K562 (cell line): Measurements from ENCODE around the gene ATP5ME. TPM values are rescaled to one million over a fixed set of nuclear protein-coding genes. Genes with fewer than 3 reads are reported as not detected.

Experiments used
- ATAC-seq: fragments of 200-7000 bp; cut with Tn5 transposase; 3 replicates; pipeline ENCODE4 v1.9.1; 2020; ENCODE audit warnings: moderate library complexity
- BruUV-seq: library from RNA; stranded (reverse); fragments of 400-500 nt; replicated peaks from 2 replicates; lab custom pipeline; 2021; lab: Mats Ljungman, UMichigan
- CTCF ChIA-PET: fragments of 300-600 bp; formaldehyde crosslinking; extraction: SDS; loops from one replicate; lab custom pipeline; 2021; ENCODE audit warnings: low intra/inter-chr PET ratio; lab: Yijun Ruan, JAX
- POLR2A ChIA-PET: fragments of 300-600, 350-650 bp; sonication (Branson Sonifier 250); formaldehyde crosslinking; extraction: SDS; loops from one replicate; lab custom pipeline; 2021; ENCODE audit warnings: antibody characterized with exemption, inconsistent platforms; lab: Yijun Ruan, JAX
- DNase-seq, 4 experiments: peaks; one replicate each; pipeline versions ENCODE4 v3.0.0 to v3.0.0-alpha.2; 2011 to 2018; ENCODE audit warnings: low spot score in 3 of 4, mixed read lengths in 3 of 4; ENCODE audit errors: extremely low read depth in 1 of 4
- FAIRE-seq: peaks from 2 replicates; lab custom pipeline; 2011; peaks lifted over from hg19 to GRCh38; lab: Jason Lieb, UNC
- H2AFZ ChIP-seq: 2 replicates; pipeline ENCODE4 v1.6.0; 2011; ENCODE audit warnings: low read depth, low read length, control low read depth, inconsistent platforms
- H3K27ac ChIP-seq: fragments of 200-600 bp; 3 replicates; pipeline ENCODE4 v1.8.0; 2011; ENCODE audit warnings: low read depth, mild to moderate bottlenecking, control low read depth, inconsistent platforms, low read length, moderate library complexity, mixed read lengths; ENCODE audit errors: extremely low read depth
- H3K27me3 ChIP-seq, 2 experiments: fragments of 300-600 bp in 1 of 2; 2 replicates in 1 of 2; 3 replicates in 1 of 2; pipeline versions ENCODE4 v1.6.0 to v1.8.0; 2011; ENCODE audit warnings: inconsistent platforms in 2 of 2, low read length in 2 of 2, mild to moderate bottlenecking in 1 of 2, mixed read lengths in 1 of 2, moderate library complexity in 1 of 2; ENCODE audit not compliant: control insufficient read depth in 2 of 2, insufficient read depth in 2 of 2
- H3K36me3 ChIP-seq: fragments of 300-600 bp; 3 replicates; pipeline ENCODE4 v1.8.0; 2011; ENCODE audit warnings: mild to moderate bottlenecking, low read length, inconsistent platforms; ENCODE audit not compliant: control insufficient read depth, insufficient read depth
- H3K4me1 ChIP-seq, 2 experiments: fragments of 200-600 bp in 1 of 2; replicated peaks in 1 of 2; 2 replicates in 1 of 2; 3 replicates in 1 of 2; pipeline versions ENCODE4 v1.5.1 to v1.8.0; 2011; ENCODE audit warnings: inconsistent platforms in 2 of 2, low read length in 2 of 2, mild to moderate bottlenecking in 1 of 2, mixed read lengths in 1 of 2, moderate library complexity in 1 of 2; ENCODE audit not compliant: control insufficient read depth in 2 of 2, insufficient read depth in 2 of 2
- H3K4me2 ChIP-seq: 2 replicates; pipeline ENCODE4 v1.6.1; 2011; ENCODE audit warnings: low read length, control low read depth, inconsistent platforms, mixed read lengths; ENCODE audit not compliant: insufficient read depth
- H3K4me3 ChIP-seq: fragments of 200-600 bp; sonication (generic), shearing (Covaris generic); 2 replicates; pipeline ENCODE4 v1.5.1; 2016; ENCODE audit warnings: control low read depth, inconsistent platforms
- H3K79me2 ChIP-seq: fragments of 200-600 bp; 3 replicates; pipeline ENCODE4 v1.8.0; 2011; ENCODE audit warnings: low read length, inconsistent platforms; ENCODE audit not compliant: control insufficient read depth, insufficient read depth
- H3K9ac ChIP-seq, 2 experiments: 2 replicates each; pipeline versions ENCODE4 v1.6.0 to v1.6.1; 2011; ENCODE audit warnings: low read depth in 2 of 2, low read length in 2 of 2, control low read depth in 1 of 2, inconsistent platforms in 1 of 2, mild to moderate bottlenecking in 1 of 2, mixed read lengths in 1 of 2; ENCODE audit not compliant: insufficient read depth in 1 of 2
- H3K9me1 ChIP-seq: one replicate; pipeline ENCODE4 v1.6.0; 2011; ENCODE audit warnings: inconsistent platforms, mild to moderate bottlenecking, low read length, moderate library complexity; ENCODE audit not compliant: control insufficient read depth, insufficient read depth
- H3K9me3 ChIP-seq: replicated peaks from 2 replicates; pipeline ENCODE4 v1.5.1; 2011; ENCODE audit warnings: low read depth, low read length, inconsistent platforms; ENCODE audit not compliant: control insufficient read depth, insufficient read depth
- H4K20me1 ChIP-seq: replicated peaks from 2 replicates; pipeline ENCODE4 v1.6.1; 2011; ENCODE audit warnings: low read length, inconsistent platforms, mixed read lengths; ENCODE audit not compliant: control insufficient read depth, insufficient read depth
- ERF ChIP-seq: fragments of 450-650 bp; formaldehyde crosslinking; IDR thresholded peaks from 2 replicates; pipeline ENCODE4 v1.4.0; 2020; ENCODE audit warnings: mild to moderate bottlenecking, mixed read lengths
- ETV6 ChIP-seq, 3 experiments: fragments of 150-350 bp in 1 of 3; sonication (generic) in 1 of 3; formaldehyde crosslinking in 1 of 3; IDR thresholded peaks; 2 replicates each; pipeline versions ENCODE4 v1.6.1 to v1.8.0; 2014 to 2022; ENCODE audit warnings: borderline replicate concordance in 2 of 3, low read depth in 2 of 3, antibody characterized with exemption in 1 of 3, low read length in 1 of 3, mild to moderate bottlenecking in 1 of 3, missing genetic modification reagents in 1 of 3
- EWSR1 ChIP-seq: fragments of 450-650 bp; IDR thresholded peaks from 2 replicates; pipeline ENCODE4 v1.6.1; 2018; ENCODE audit warnings: borderline replicate concordance, mild to moderate bottlenecking, low read depth, moderate library complexity; ENCODE audit not compliant: partially characterized antibody
- POLR2G ChIP-seq: fragments of 200-400 bp; formaldehyde crosslinking; IDR thresholded peaks from 2 replicates; pipeline ENCODE4 v1.6.1; 2017; ENCODE audit warnings: low read depth, mild to moderate bottlenecking, antibody characterized with exemption, low read length, moderate library complexity
- RBFOX2 ChIP-seq: fragments of 200-400 bp; formaldehyde crosslinking; IDR thresholded peaks from 2 replicates; pipeline ENCODE4 v1.6.1; 2017; ENCODE audit warnings: low read depth, mild to moderate bottlenecking, low read length, moderate library complexity
- SPI1 ChIP-seq: IDR thresholded peaks from 2 replicates; pipeline ENCODE4 v1.6.1; 2011; ENCODE audit warnings: low read depth, low read length, control low read depth, borderline replicate concordance
- TEAD2 ChIP-seq: fragments of 450-650 bp; IDR thresholded peaks from 2 replicates; pipeline ENCODE4 v1.6.1; 2016; ENCODE audit warnings: missing genetic modification characterization, control low read depth, missing compliant biosample characterization
- ZNF655 ChIP-seq: fragments of 250-450 bp; sonication (Bioruptor Pico); IDR thresholded peaks from 2 replicates; pipeline ENCODE4 v1.5.0; 2021
- WGBS: fragments of 100-300 bp; shearing (Covaris generic); methylation state at CpG from one replicate; pipeline ENCODE4 v1.1.6; 2016; ENCODE audit warnings: low coverage, mixed read lengths; ENCODE audit not compliant: insufficient coverage; ENCODE audit errors: missing lambda C conversion rate; 5-methylcytosine and 5-hydroxymethylcytosine counted together
- in situ Hi-C: fragments of 300-500 bp; cut with MboI; formaldehyde crosslinking; loops from 4 replicates; pipeline ENCODE4 v1.15.0; 2018; ENCODE audit warnings: inconsistent platforms, mixed read lengths
- intact Hi-C: fragments of 100-400 bp; cut with micrococcal nuclease; formaldehyde crosslinking; loops from 2 replicates; pipeline ENCODE4 v1.14.2; 2022
- polyA plus RNA-seq, 8 experiments: library from polyadenylated mRNA; depleted of rRNA in 4 of 8; stranded (reverse) in 5 of 8; unstranded in 3 of 8; fragments of >200 nt; fragmentation: Nextera tagmentation in 2 of 8; fragmentation: Illumina TruSeq in 1 of 8; extraction: Ambion mirVana in 2 of 8; extraction: Trizol in 1 of 8; gene quantifications; 2 replicates each; pipeline versions ENCODE4 v1.2.1 to v1.2.3, GENCODE V29; 2011 to 2014; ENCODE audit warnings: inconsistent platforms in 1 of 8, missing spikeins in 1 of 8
- total RNA-seq, 7 experiments: library from RNA; depleted of rRNA in 6 of 7; stranded (reverse); fragments of >200 nt in 6 of 7; fragmentation: Illumina TruSeq in 2 of 7; extraction: Trizol in 2 of 7; gene quantifications; 2 replicates each; pipeline versions ENCODE4 v1.2.1 to v1.2.3, GENCODE V29; 2011 to 2021; ENCODE audit warnings: low replicate concordance in 1 of 7

ATP5ME gene
- total and polyA plus RNA-seq, 9 of the 15 experiments (the other 6 are each of a cell fraction or from before 2014, with no cell fraction given): 509 to 2,480 (median 887) TPM

DNA sequence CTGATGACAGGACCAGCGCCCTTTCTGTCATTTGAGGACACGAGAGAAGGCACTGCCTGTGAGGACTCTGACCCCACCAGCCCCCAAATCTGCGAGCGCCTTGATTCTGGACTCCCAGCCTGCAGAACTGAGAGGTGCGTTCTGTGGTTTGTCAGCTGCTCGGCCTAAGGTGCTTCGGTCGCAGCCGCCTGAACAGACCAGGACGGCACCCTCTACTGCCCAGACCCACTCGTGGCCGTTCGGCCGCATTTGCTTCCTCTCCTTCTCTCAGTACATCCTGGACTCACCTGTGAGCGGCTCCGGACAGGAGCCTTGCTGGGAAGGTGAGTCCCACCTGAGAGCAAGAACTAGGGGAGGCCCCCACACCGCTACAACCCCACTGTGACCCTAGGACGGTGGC is 40.0 kb upstream of the ATP5ME start:
- TF ChIP-seq SPI1 (no peak), POLR2G (0 out of 2 replicates have a peak, but pooled peaks have one; percentile 17)
- ATAC-seq: no peak
- 100% methylated on average over 7 of the region's 18 CpGs for WGBS
- Histone ChIP-seq H2AFZ (no peak overlapping the region), H3K4me2 (no peak overlapping the region), H3K4me1 (peaks cover 0 to 27% of the 10 kb centered on the region in 2 experiments; a peak in 3 of 5 replicates), H3K27ac (no peak overlapping the region), H3K36me3 (peaks cover 23% of the 10 kb centered on the region; the same call in 2 of the 3 replicates), H3K9me3 (no peaks in the 10 kb centered on the region), H3K9me1 (no peaks in the 10 kb centered on the region), H4K20me1 (no peaks in the 10 kb centered on the region), H3K27me3 (no peaks in the 10 kb centered on the region), H3K4me3 (no peak overlapping the region), H3K79me2 (peaks cover 76% of the 10 kb centered on the region), H3K9ac (peak overlapping the region in 1 of 2 experiments; percentile 31; a peak in 1 of 4 replicates)
- POLR2A ChIA-PET: interaction anchor here (0.6 kb wide), 1 partner anchor 62 kb away, joined by 3 read pairs; no protein-coding TSS in a partner anchor
- BruUV-seq: no TSS peak
- FAIRE-seq: no peak
- intact Hi-C loops: no loop called here
- CTCF ChIA-PET: no interaction called here
- DNase-seq: no peak
- in situ Hi-C loops: no loop called here

DNA sequence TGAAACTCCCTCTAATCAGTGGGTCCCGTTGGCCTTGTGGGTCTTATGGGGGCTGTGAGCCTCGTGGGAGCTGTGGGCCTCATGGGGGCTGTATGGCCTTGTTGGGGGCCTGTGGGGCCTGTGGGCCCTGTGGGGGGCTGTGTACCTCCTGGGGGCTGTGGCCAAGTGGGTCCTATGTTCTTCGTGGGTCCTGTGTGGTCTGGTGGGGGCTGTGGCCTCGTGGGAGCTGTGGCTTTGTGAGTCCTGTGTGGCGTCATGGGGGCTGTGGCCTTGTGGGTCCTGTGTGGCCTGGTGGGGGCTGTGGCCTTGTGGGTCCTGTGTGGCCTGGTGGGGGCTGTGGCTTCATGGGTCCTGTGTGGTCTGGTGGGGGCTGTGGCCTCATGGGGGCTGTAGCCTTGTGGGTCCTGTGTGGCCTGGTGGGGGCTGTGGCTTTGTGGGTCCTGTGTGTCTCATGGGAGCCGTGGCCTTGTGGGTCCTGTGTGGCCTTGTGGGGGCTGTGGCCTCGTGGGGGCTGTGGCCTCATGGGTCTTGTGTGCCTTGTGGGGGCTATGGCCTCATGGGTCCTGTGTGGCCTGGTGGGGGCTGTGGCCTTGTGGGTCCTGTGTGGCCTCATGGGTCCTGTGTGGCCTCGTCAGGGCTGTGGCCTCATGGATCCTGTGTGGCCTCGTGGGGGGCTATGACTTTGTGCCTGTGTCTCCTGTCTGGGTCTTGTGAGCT is 39.0 kb upstream of the ATP5ME start:
- ChIA-PET POLR2A (no interaction called here), CTCF (no interaction called here)
- ATAC-seq (no peak), FAIRE-seq (no peak), DNase-seq (no peak)
- TF ChIP-seq ZNF655 (CRISPR knock-in tag): no peak
- no peak for TF ChIP-seq EWSR1
- TF ChIP-seq RBFOX2: peak; percentile 38; the same call in 1 of the 2 replicates
- no peak for TF ChIP-seq TEAD2 (tag)
- no peak for TF ChIP-seq ERF (CRISPR knock-in tag)
- no peak for TF ChIP-seq ETV6 (IDR thresholded peaks at IDR 0.05; ENCODE audit: borderline replicate concordance in 1 of 2, low read depth in 2 of 2, low read length in 1 of 2)
- TF ChIP-seq ETV6 (CRISPR knock-in tag; IDR thresholded peaks at IDR 0.05; ENCODE audit: borderline replicate concordance): no peak
- Histone ChIP-seq H3K4me1 (peaks cover 0 to 27% of the 10 kb centered on the region in 2 experiments; a peak in 4 of 5 replicates), H3K27ac (no peak overlapping the region), H3K9me3 (no peaks in the 10 kb centered on the region), H3K9me1 (no peaks in the 10 kb centered on the region), H3K4me3 (no peak overlapping the region), H3K9ac (peak overlapping the region in 1 of 2 experiments; percentile 35; a peak in 1 of 4 replicates), H3K79me2 (peaks cover 78% of the 10 kb centered on the region), H3K27me3 (no peaks in the 10 kb centered on the region), H3K36me3 (peaks cover 31% of the 10 kb centered on the region; the same call in 2 of the 3 replicates), H3K4me2 (no peak overlapping the region), H2AFZ (no peak overlapping the region), H4K20me1 (no peaks in the 10 kb centered on the region)
- intact Hi-C loops: no loop called here
- no TSS peak for BruUV-seq
- in situ Hi-C loops: no loop called here
- WGBS: 93% methylated on average over 5 of the region's 9 CpGs
